C4-2B (cell line): ENCODE data around the gene PAPOLG.
"Not testable (repeated sequence)": the region's sequence is repeated elsewhere in the genome, so short reads cannot be mapped to it uniquely, and the experiment has no call there.

Experiments used
- H3K27ac ChIP-seq: fragments of 450-650 bp; 2 replicates; pipeline ENCODE4 v1.5.1; 2017
- CTCF ChIP-seq: fragments of 450-650 bp; conservative IDR thresholded peaks from 2 replicates; pipeline ENCODE4 v1.5.1; 2017; ENCODE audit warnings: mild to moderate bottlenecking
- ZFX ChIP-seq: fragments of 450-650 bp; IDR thresholded peaks from 2 replicates; pipeline ENCODE4 v1.6.1; 2017

The PAPOLG gene

GRCh38 chr2:60825666-60826065 is 69.6 kb downstream of the PAPOLG start:
- H3K27ac ChIP-seq, result no peak overlapping the region
- TF ChIP-seq ZFX (no peak), CTCF (no peak)

- TF ChIP-seq CTCF, result no peak
- no peak for TF ChIP-seq ZFX
- H3K27ac ChIP-seq, result no peak overlapping the region
These were observed 70.0 kb downstream of the PAPOLG start for GRCh38 chr2:60826111-60826510.

- not testable (repeated sequence) for H3K27ac ChIP-seq
These were observed 70.8 kb downstream of the PAPOLG start for GRCh38 chr2:60826860-60827259.

GRCh38 chr2:60827369-60827768 is 71.3 kb downstream of the PAPOLG start:
- TF ChIP-seq ZFX, result no peak
- no peak overlapping the region for H3K27ac ChIP-seq

GRCh38 chr2:60830991-60831390 is 74.9 kb downstream of the PAPOLG start:
- H3K27ac ChIP-seq, result no peak overlapping the region
- TF ChIP-seq CTCF (no peak), ZFX (no peak)

GRCh38 chr2:60831921-60832320 is 75.9 kb downstream of the PAPOLG start:
- H3K27ac ChIP-seq, result no peak overlapping the region
- TF ChIP-seq ZFX (no peak), CTCF (no peak)

- TF ChIP-seq CTCF (no peak), ZFX (no peak)
- no peak overlapping the region for H3K27ac ChIP-seq
These were observed 76.6 kb downstream of the PAPOLG start for GRCh38 chr2:60832621-60833020.

GRCh38 chr2:60834270-60834717 is 78.2 kb downstream of the PAPOLG start:
- H3K27ac ChIP-seq, result no peak overlapping the region
- TF ChIP-seq CTCF (no peak), ZFX (no peak)

GRCh38 chr2:60836491-60836890 is 80.4 kb downstream of the PAPOLG start:
- TF ChIP-seq CTCF (no peak), ZFX (no peak)
- no peak overlapping the region for H3K27ac ChIP-seq
